Right lung (tissue), 5 donors: Measurements from ENCODE around the gene ZNF609. TPM values are rescaled to one million over a fixed set of nuclear protein-coding genes. Genes with fewer than 3 reads are reported as not detected.

ENCODE experiments used
- DNase-seq, 2 donors: peaks; one replicate each; pipeline ENCODE4 v3.0.0-alpha.2; 2013
- polyA plus RNA-seq, 5 donors: library from polyadenylated mRNA; unstranded; fragments of 120-200 nt; gene quantifications; one replicate each; pipeline versions ENCODE4 v1.2.1 to v1.2.3, GENCODE V29; 2013; ENCODE audit warnings: inconsistent platforms in 1 of 5, low replicate concordance in 1 of 5; ENCODE audit not compliant: insufficient read length in 5 of 5, insufficient read depth in 1 of 5

The ZNF609 gene
- polyA plus RNA-seq, 5 donors: 29.8 to 37.7 (median 36.1) TPM

- DNase-seq: no peak
Observed at GRCh38 chr15:64690008-64690407, 229.6 kb downstream of the ZNF609 start.

GRCh38 chr15:64690578-64691296 is 230.4 kb downstream of the ZNF609 start:
- DNase-seq: no peak

DNA sequence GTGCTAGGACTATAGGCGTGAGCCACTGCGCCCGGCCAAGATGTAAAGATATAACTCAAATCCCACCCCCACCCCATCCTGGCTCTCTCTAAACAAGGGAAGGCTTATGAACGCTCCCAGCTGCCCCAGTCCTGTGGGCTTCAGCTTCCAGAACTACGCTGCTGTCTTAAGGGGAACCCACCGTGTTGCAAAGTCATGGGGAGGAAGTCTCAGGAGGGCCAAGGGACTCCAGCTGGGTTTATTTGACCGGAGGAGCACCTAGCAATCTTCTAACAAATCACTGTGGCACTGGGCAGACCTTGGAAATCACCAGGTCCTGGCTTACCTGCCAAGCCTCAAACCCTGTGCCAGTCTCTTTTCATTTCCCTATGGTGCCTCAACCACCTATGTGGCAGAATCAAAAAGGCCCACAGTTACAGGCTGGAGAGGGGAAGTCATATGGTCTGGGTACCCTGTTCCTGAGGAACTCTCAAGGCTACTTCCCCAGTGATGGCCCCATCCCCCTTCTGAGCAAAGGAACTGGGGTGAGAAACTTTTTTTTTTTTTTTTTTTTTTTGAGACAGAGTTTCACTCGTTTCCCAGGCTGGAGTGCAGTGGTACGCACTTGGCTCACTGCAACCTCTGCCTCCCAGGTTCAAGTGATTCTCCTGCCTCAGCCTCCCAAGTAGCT is 231.7 kb downstream of the ZNF609 start:
- DNase-seq: no peak

DNA sequence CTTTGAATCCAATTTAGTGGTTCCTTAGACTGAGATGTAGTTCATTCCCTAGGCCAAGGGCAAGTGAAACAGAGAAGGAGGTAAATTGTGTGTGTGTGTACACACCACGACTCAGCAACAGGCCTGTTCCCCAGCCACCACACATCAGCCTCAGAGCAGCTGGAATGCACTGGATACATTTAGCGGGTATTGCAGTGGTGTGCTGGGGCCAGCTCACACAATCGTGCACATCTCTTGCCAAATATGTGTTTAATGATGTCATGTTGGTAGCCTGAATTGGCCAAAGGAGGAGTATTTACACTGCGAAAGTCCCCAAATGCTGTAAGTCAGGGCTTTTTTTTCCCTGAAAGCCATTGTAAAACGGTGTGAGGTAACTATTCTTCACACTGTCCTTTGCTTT is 232.8 kb downstream of the ZNF609 start:
- DNase-seq: peak; percentile 76

- DNase-seq: no peak
Observed at GRCh38 chr15:64694816-64695215, 234.4 kb downstream of the ZNF609 start.

GRCh38 chr15:64695561-64695992 is 235.2 kb downstream of the ZNF609 start:
- peak in 1 of 2 donors; percentile 64 for DNase-seq

DNA sequence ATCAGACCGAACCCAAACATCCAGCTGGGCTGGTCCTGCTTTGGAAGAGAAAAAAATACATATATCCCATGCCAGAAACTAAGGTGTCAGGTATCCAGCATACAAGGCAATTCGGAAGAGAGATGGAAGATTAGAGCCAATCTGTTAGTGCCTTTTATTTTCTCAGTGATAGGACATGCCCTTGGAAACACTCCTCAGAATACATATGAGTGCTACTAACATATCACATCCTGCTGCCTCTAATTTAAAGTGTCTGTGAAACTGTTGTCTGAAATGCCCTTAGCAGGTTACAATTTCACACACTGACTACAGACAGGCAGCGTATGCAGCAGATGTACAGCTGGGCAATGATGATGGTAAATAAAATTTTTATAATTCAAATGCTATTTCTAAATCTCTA is 236.1 kb downstream of the ZNF609 start:
- DNase-seq: no peak

GRCh38 chr15:64697911-64698369 is 237.6 kb downstream of the ZNF609 start:
- DNase-seq: no peak

- DNase-seq: no peak
Observed at GRCh38 chr15:64698823-64699222, 238.4 kb downstream of the ZNF609 start.

DNA sequence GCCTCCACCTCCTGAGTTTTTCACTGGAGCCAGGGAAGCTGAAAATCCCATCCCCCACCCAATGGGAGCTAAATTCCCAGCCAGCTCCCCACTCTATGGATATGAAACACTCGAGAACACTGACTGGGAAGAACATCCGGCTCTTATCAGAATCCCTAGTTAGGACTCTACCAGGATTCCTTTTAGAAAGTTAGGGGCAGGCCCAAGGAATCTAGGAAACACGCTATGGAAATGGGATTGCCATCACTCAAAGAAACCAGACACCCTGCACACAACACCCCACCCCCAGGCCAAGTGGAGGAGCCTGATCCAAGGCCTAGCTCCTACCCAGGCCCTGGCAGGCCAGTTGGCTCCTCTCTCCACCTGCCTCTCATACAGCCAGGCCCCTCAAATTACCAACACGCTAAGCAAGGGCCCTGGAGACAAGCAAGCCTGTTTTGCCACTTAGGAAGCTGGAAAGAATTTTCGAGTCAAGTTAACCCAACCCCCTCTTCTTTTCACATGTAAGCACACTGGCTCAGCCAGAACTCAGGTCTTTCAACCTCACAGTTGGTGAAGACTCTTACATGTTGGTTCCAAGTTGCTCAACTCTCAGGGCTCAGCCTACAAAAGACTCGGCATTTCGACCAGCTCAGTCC is 239.5 kb downstream of the ZNF609 start:
- DNase-seq: peak; percentile 65 to 70

- DNase-seq: no peak
Observed at GRCh38 chr15:64701051-64701450, 240.7 kb downstream of the ZNF609 start.

GRCh38 chr15:64701482-64702184 is 241.3 kb downstream of the ZNF609 start:
- no peak for DNase-seq

GRCh38 chr15:64702816-64703631 is 242.6 kb downstream of the ZNF609 start:
- DNase-seq: peak; percentile 96 to 97

DNA sequence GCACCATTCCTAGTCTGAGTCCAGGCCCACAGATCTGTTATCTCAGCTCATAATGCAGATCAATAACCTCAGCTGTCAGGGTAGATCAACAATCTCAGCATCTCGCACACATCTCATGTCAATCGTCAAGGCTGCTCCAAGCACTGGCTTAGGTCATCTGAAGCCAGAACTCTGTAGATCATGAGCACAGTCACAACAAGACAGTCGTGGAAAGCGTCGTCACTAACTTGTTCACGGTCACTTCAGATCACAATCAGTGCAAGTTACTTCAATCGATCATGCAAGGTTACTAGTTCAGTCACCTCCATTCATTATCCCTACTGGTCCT is 243.2 kb downstream of the ZNF609 start:
- no peak for DNase-seq

GRCh38 chr15:64705006-64705405 is 244.6 kb downstream of the ZNF609 start:
- DNase-seq: no peak

DNA sequence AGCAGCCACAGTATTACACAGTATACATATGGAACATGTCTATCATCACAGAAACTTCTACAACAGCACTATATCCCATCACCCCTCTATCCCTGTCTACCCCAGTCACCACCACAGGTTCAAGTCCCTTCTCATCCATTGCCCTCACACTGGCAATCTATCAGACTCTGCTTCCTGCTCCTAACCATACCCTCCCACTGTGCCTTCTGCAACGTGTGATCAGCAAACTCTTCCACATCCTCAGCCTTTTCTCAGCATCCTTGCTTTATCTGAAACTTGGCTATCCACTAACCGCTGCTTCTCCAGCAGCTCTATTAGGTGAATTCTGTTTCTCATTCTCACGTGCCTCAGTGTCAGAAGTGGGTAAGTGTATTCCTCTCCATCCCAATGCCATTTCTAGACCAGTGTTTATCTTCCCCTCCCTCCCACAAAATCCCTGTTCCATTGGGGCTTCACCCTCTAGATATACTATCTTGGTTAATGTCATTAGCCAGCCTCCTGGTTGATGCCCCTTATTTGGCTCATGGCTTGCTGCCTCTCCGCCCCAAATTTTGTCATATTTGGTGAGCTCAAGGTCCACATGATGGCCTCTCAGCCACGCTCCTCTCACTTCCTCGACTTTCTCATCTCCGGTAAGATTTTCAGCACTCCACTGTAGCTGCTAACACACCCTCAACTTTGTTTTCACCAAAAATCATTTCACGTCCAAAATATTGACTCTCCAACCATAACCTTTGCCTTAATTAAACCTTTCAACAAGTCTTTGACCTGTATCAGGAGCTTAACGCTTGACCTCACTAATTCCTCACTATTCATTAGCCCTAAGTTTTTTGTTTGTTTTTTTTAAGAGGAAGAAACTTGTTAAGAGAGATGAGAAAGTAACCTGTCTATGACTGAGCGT is 245.9 kb downstream of the ZNF609 start:
- DNase-seq: no peak

DNA sequence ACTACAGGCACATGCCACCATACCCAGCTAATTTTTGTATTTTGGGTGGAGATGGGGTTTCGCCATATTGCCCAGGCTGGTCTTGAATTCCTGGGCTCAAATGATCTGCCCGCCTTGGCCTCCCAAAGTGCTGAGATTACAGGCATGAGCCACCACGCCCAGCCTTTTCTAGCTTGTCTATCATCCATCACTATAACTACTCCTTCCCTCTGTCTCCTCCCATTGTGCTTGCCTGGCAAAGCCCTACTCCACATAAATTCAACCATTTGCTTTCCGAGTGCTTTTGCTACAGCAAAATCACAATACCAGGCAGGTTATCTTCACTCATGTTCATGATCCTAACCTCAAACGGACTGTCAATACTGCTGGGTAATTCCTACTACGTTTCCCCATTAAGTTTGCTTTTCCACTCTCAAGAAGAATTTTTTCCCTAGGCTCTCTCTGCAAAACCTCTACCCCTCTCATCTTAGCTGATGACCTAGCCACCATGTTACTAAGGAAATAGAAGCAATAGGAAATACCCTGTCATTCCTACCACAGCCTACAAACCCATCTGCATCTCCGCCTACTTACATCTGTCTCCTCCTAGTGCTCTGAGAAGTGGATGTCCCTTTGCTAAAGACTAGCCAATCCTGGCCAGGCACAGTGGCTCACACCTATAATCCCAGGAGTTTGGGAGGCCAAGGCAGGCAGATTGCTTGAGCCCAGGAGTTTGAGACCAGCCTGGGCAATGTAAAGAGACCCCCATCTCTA is 250.5 kb downstream of the ZNF609 start:
- no peak for DNase-seq

DNA sequence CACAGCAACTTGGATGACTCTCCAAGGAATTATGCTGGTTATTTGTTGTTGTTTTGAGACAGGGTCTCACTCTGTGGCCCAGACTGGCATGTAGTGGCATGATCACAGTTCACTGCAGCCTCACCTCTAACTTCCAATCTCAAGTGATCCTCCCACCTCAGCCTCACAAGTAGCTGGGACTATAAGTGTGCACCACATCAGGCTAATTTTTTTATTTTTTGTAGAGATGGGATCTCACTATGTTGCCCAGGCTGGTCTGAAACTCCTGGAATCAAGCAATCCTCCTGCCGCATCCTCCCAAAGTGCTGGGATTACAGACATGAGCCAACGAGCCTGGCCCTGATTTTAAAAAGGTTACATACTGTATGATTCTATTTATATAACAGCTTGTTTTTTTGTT is 252.0 kb downstream of the ZNF609 start:
- DNase-seq: no peak

- no peak for DNase-seq
Observed at GRCh38 chr15:64713592-64713991, 253.2 kb downstream of the ZNF609 start.

GRCh38 chr15:64716452-64716851 is 256.1 kb downstream of the ZNF609 start:
- DNase-seq: no peak
